Endothelial cell of umbilical vein (primary cell): ENCODE measurements around the gene EHD1. TPM values are rescaled to one million over a fixed set of nuclear protein-coding genes. Genes with fewer than 3 reads are reported as not detected.
"Not testable (repeated sequence)": the region's sequence is repeated elsewhere in the genome, so short reads cannot be mapped to it uniquely, and the experiment has no call there.

Experiments used
- BruUV-seq: library from RNA; stranded (reverse); fragments of 400-500 nt; replicated peaks from 2 replicates; lab custom pipeline; 2021; lab: Mats Ljungman, UMichigan
- CTCF ChIA-PET: fragments of 300-600, 350-600 bp; sonication (Branson Sonifier 250); formaldehyde crosslinking; loops from one replicate; lab custom pipeline; 2021; ENCODE audit warnings: antibody characterized with exemption, inconsistent platforms; lab: Charles Lee
- POLR2A ChIA-PET: fragments of 300-600, 350-600 bp; sonication (Branson Sonifier 250); formaldehyde crosslinking; loops from one replicate; lab custom pipeline; 2021; ENCODE audit warnings: antibody characterized with exemption, inconsistent platforms; lab: Charles Lee
- DNase-seq: peaks from one replicate; pipeline ENCODE4 v3.0.0-alpha.2; 2011; ENCODE audit warnings: low read depth, low spot score
- FAIRE-seq: peaks from 2 replicates; lab custom pipeline; 2011; peaks lifted over from hg19 to GRCh38; lab: Jason Lieb, UNC
- H2AFZ ChIP-seq: 2 replicates; pipeline ENCODE4 v1.6.0; 2012; ENCODE audit warnings: low read depth, low read length, control low read depth, inconsistent platforms
- H3K27ac ChIP-seq: 2 replicates; pipeline ENCODE4 v1.5.1; 2011; ENCODE audit warnings: low read depth, mild to moderate bottlenecking, control low read depth, low read length, moderate library complexity; ENCODE audit not compliant: insufficient read depth
- H3K27me3 ChIP-seq, 2 experiments: 2 replicates each; pipeline versions ENCODE4 v1.6.0 to v1.6.1; 2011; ENCODE audit warnings: low read length in 2 of 2, mixed read lengths in 1 of 2; ENCODE audit not compliant: control insufficient read depth in 2 of 2, insufficient read depth in 2 of 2
- H3K36me3 ChIP-seq, 2 experiments: 2 replicates in 1 of 2; 3 replicates in 1 of 2; pipeline ENCODE4 v1.5.1; 2011; ENCODE audit warnings: low read length in 2 of 2, mild to moderate bottlenecking in 1 of 2, moderate library complexity in 1 of 2; ENCODE audit not compliant: control insufficient read depth in 2 of 2, insufficient read depth in 2 of 2; ENCODE audit errors: extremely low read depth in 1 of 2
- H3K4me1 ChIP-seq: 3 replicates; pipeline ENCODE4 v1.5.1; 2011; ENCODE audit warnings: mild to moderate bottlenecking, low read length; ENCODE audit not compliant: control insufficient read depth, insufficient read depth; ENCODE audit errors: extremely low read depth
- H3K4me2 ChIP-seq: 2 replicates; pipeline ENCODE4 v1.6.1; 2011; ENCODE audit warnings: low read length, control low read depth, mixed read lengths; ENCODE audit not compliant: insufficient read depth
- H3K4me3 ChIP-seq, 3 experiments: fragments of 200-600 bp in 1 of 3; sonication (generic), shearing (Covaris generic) in 1 of 3; replicated peaks in 1 of 3; 2 replicates each; pipeline ENCODE4 v1.5.1; 2011 to 2016; ENCODE audit warnings: control low read depth in 3 of 3, low read length in 3 of 3, mild to moderate bottlenecking in 2 of 3, inconsistent platforms in 1 of 3, low read depth in 1 of 3, moderate library complexity in 1 of 3; ENCODE audit not compliant: insufficient read depth in 1 of 3
- H3K79me2 ChIP-seq: 2 replicates; pipeline ENCODE4 v1.6.0; 2012; ENCODE audit warnings: low read length, inconsistent platforms; ENCODE audit not compliant: control insufficient read depth, insufficient read depth
- H3K9ac ChIP-seq: replicated peaks from 2 replicates; pipeline ENCODE3; 2011; ENCODE audit warnings: low read length, control low read depth; ENCODE audit not compliant: insufficient read depth; ENCODE audit errors: extremely low read depth
- H3K9me1 ChIP-seq: replicated peaks from 3 replicates; pipeline ENCODE4 v1.6.0; 2011; ENCODE audit warnings: mild to moderate bottlenecking, low read length; ENCODE audit not compliant: control insufficient read depth, insufficient read depth; ENCODE audit errors: extremely low read depth
- H3K9me3 ChIP-seq: replicated peaks from 2 replicates; pipeline ENCODE4 v1.5.1; 2012; ENCODE audit warnings: low read length, inconsistent platforms; ENCODE audit not compliant: control insufficient read depth, insufficient read depth
- H4K20me1 ChIP-seq: replicated peaks from 2 replicates; pipeline ENCODE3; 2011; ENCODE audit warnings: mild to moderate bottlenecking, low read length; ENCODE audit not compliant: control insufficient read depth, insufficient read depth; ENCODE audit errors: extremely low read depth
- CTCF ChIP-seq, 2 donors: IDR thresholded peaks; 1 replicate in 1 of 2; 2 replicates in 1 of 2; pipeline ENCODE4 v1.5.1; 2011; ENCODE audit warnings: low read length in 2 of 2, mild to moderate bottlenecking in 2 of 2, moderate library complexity in 2 of 2, control low read depth in 1 of 2, inconsistent platforms in 1 of 2, low read depth in 1 of 2; ENCODE audit not compliant: insufficient read depth in 1 of 2; ENCODE audit errors: extremely low read depth in 1 of 2
- EZH2 ChIP-seq: IDR thresholded peaks from 2 replicates; pipeline ENCODE4 v1.6.1; 2012; ENCODE audit warnings: borderline replicate concordance, low read depth, mild to moderate bottlenecking, moderate library complexity, low read length, inconsistent platforms; ENCODE audit not compliant: severe bottlenecking
- FOS ChIP-seq: IDR thresholded peaks from 2 replicates; pipeline ENCODE4 v1.6.1; 2011; ENCODE audit warnings: mild to moderate bottlenecking, low read length, moderate library complexity, borderline replicate concordance; ENCODE audit not compliant: insufficient read depth
- GATA2 ChIP-seq: IDR thresholded peaks from 2 replicates; pipeline ENCODE4 v1.7.0; 2011; ENCODE audit warnings: low read depth, mild to moderate bottlenecking, moderate library complexity, mixed read lengths, low read length; ENCODE audit not compliant: insufficient read length, insufficient read depth
- JUN ChIP-seq: IDR thresholded peaks from 2 replicates; pipeline ENCODE4 v1.6.1; 2011; ENCODE audit warnings: borderline replicate concordance, low read depth; ENCODE audit not compliant: insufficient read length, insufficient read depth
- MYC ChIP-seq: IDR thresholded peaks from one replicate; pipeline ENCODE4 v1.6.1; 2011; ENCODE audit warnings: mild to moderate bottlenecking, low read depth, low read length
- POLR2A ChIP-seq: IDR thresholded peaks from 2 replicates; pipeline ENCODE4 v1.6.1; 2012; ENCODE audit warnings: low read depth, mild to moderate bottlenecking, control low read depth, low read length
- POLR2AphosphoS5 ChIP-seq: IDR thresholded peaks from 2 replicates; pipeline ENCODE4 v1.6.1; 2012; ENCODE audit warnings: low read depth, mild to moderate bottlenecking, control low read depth, low read length, moderate library complexity; ENCODE audit not compliant: insufficient read depth
- dilution Hi-C: fragments of 300-500 bp; cut with MboI; formaldehyde crosslinking; loops from one replicate; pipeline ENCODE4 v1.15.0; 2019; ENCODE audit warnings: low sequenced_read_pairs; ENCODE audit not compliant: extremely low pct_ligation_motif_present
- intact Hi-C: fragments of 100-400 bp; cut with micrococcal nuclease; formaldehyde crosslinking; loops from one replicate; pipeline ENCODE4 v1.10.0; 2022
- polyA plus RNA-seq, 4 experiments: library from polyadenylated mRNA; depleted of rRNA in 3 of 4; stranded (reverse) in 3 of 4; unstranded in 1 of 4; fragments of >200 nt; gene quantifications; 2 replicates each; pipeline versions ENCODE4 v1.2.1 to v1.2.3, GENCODE V29; 2011 to 2012; ENCODE audit warnings: missing spikeins in 1 of 4
- total RNA-seq: library from RNA; stranded (reverse); gene quantifications from 2 replicates; pipeline ENCODE4 v1.2.3, GENCODE V29; 2021
- TF ChIP-seq, protein P1 (sequence below): IDR thresholded peaks from 2 replicates; pipeline ENCODE4 v1.6.1; 2011; ENCODE audit not compliant: insufficient read depth, insufficient read length

Gene EHD1
- total and polyA plus RNA-seq, 2 donors (not counting 3 experiments of a cell fraction or from before 2014, with no cell fraction given): 109 to 136 TPM

DNA sequence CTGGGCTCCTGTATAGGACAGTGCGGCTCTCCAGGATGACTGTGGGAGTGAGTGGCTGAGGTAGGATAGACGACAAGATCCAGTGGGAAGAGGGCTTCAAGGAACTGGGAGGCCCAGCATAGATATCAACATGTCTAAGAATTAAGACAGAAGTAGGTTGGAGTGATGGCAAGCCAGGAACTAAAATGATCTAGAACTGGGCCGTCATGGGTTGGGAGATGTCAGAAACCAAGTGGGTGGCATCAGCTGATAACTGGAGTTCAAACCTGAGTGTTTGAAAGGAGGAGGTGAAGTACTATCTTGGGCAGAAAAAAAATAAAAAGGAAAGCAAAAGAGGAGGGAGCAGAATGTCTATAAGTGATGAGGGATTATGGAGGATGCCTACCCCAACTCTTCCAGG, 60.9 kb downstream of the EHD1 start:
- H3K4me1 ChIP-seq: no peaks in the 10 kb centered on the region
- no peaks in the 10 kb centered on the region for H3K79me2 ChIP-seq
- ChIA-PET CTCF (no interaction called here), POLR2A (no interaction called here)
- no peak overlapping the region for H3K27ac ChIP-seq
- DNase-seq (no peak), FAIRE-seq (no peak)
- no peak overlapping the region for H3K4me2 ChIP-seq
- no peak overlapping the region for H3K9ac ChIP-seq
- TF ChIP-seq, protein P1, sequence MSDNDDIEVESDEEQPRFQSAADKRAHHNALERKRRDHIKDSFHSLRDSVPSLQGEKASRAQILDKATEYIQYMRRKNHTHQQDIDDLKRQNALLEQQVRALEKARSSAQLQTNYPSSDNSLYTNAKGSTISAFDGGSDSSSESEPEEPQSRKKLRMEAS: no peak
- TF ChIP-seq POLR2A (no peak), JUN (no peak), MYC (no peak), GATA2 (no peak), EZH2 (no peak), FOS (no peak), CTCF (IDR thresholded peaks at IDR 0.05; ENCODE audit: extremely low read depth in 1 of 2, insufficient read depth in 1 of 2, low read depth in 1 of 2, low read length in 2 of 2) (no peak), POLR2AphosphoS5 (no peak)
- dilution Hi-C loops: no loop called here
- H3K9me3 ChIP-seq: no peaks in the 10 kb centered on the region
- intact Hi-C loops: no loop called here
- H3K9me1 ChIP-seq: no peaks in the 10 kb centered on the region
- no peaks in the 10 kb centered on the region for H3K27me3 ChIP-seq
- H2AFZ ChIP-seq: no peak overlapping the region
- no peak overlapping the region for H3K4me3 ChIP-seq
- H3K36me3 ChIP-seq: no peaks in the 10 kb centered on the region
- BruUV-seq: no TSS peak
- H4K20me1 ChIP-seq: no peaks in the 10 kb centered on the region

DNA sequence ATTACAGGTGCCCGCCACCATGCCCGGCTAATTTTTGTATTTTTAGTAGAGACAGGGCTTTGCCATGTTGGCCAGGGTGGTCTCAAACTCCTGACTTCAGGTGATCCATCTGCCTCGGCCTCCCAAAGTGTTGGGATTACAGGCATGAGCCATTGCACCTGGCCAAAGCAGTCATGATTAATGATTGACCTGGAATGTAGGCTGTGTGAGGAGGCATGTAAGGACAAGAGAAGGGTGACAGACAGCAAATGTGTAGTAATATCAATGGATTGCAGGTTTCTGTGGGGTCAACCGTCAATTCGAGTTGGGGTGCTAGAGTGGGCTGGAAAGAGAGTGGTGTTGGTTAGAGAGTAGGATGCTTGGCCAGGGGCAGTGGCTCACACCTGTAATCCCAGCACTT, 63.0 kb downstream of the EHD1 start:
- H3K9ac ChIP-seq, FAIRE-seq, H3K9me1 ChIP-seq, DNase-seq, dilution Hi-C loops, H4K20me1 ChIP-seq, H3K4me2 ChIP-seq, H3K27ac ChIP-seq, H3K9me3 ChIP-seq, H3K36me3 ChIP-seq, CTCF ChIA-PET, BruUV-seq, intact Hi-C loops, H2AFZ ChIP-seq, POLR2A ChIA-PET, H3K79me2 ChIP-seq, H3K4me3 ChIP-seq, H3K4me1 ChIP-seq, H3K27me3 ChIP-seq: not testable (repeated sequence)
